Small intestine (tissue), 7 donors: ENCODE data around the gene HYI. TPM values are rescaled to one million over a fixed set of nuclear protein-coding genes. Genes with fewer than 3 reads are reported as not detected.

Experiments
- DNase-seq, 2 donors: peaks; one replicate each; pipeline versions ENCODE4 v3.0.0 to v3.0.0-alpha.2; 2013
- FAIRE-seq: peaks from 2 replicates; lab custom pipeline; 2012; peaks lifted over from hg19 to GRCh38; lab: Jason Lieb, UNC
- H3K27ac ChIP-seq, 3 donors: one replicate each; pipeline ENCODE4 v1.5.1; 2013; ENCODE audit warnings: low read length in 2 of 3, mild to moderate bottlenecking in 2 of 3, control low read depth in 1 of 3, inconsistent platforms in 1 of 3, low read depth in 1 of 3, moderate library complexity in 1 of 3
- H3K27me3 ChIP-seq, 3 donors: one replicate each; pipeline ENCODE4 v1.6.1; 2013; ENCODE audit warnings: low read length in 3 of 3, inconsistent platforms in 1 of 3; ENCODE audit not compliant: control insufficient read depth in 3 of 3, insufficient read depth in 3 of 3
- H3K36me3 ChIP-seq, 3 donors: one replicate each; pipeline ENCODE4 v1.6.1; 2013; ENCODE audit warnings: low read length in 3 of 3, inconsistent platforms in 1 of 3, low read depth in 1 of 3, mild to moderate bottlenecking in 1 of 3, moderate library complexity in 1 of 3; ENCODE audit not compliant: control insufficient read depth in 3 of 3, insufficient read depth in 2 of 3
- H3K4me1 ChIP-seq, 3 donors: one replicate each; pipeline ENCODE4 v1.6.1; 2013; ENCODE audit warnings: low read length in 2 of 3, inconsistent platforms in 1 of 3, low read depth in 1 of 3, mild to moderate bottlenecking in 1 of 3, moderate library complexity in 1 of 3; ENCODE audit not compliant: control insufficient read depth in 3 of 3, insufficient read depth in 2 of 3
- H3K4me3 ChIP-seq, 3 donors: one replicate each; pipeline ENCODE4 v1.5.1; 2013; ENCODE audit warnings: low read length in 3 of 3, control low read depth in 1 of 3, inconsistent platforms in 1 of 3, low read depth in 1 of 3, mild to moderate bottlenecking in 1 of 3, moderate library complexity in 1 of 3
- H3K9me3 ChIP-seq, 2 donors: one replicate each; pipeline ENCODE4 v1.6.1; 2013; ENCODE audit warnings: low read depth in 1 of 2, low read length in 1 of 2; ENCODE audit not compliant: control insufficient read depth in 2 of 2, insufficient read depth in 1 of 2
- WGBS, 3 donors: extraction: QIAGEN DNeasy Blood & Tissue Kit; methylation state at CpG; one replicate each; pipeline ENCODE4 v1.1.7; 2013; 5-methylcytosine and 5-hydroxymethylcytosine counted together
- polyA plus RNA-seq, 4 donors: library from polyadenylated mRNA; stranded (reverse) in 3 of 4; unstranded in 1 of 4; fragments of 200-250 nt in 3 of 4; fragments of 120-200 nt in 1 of 4; gene quantifications; one replicate each; pipeline versions ENCODE4 v1.2.1 to v1.2.3, GENCODE V29; 2013
- donor health status: healthy with polysubstance abuse.
- donor health status: control.
- donor health status: control.
- donor health status: Bipolar disorder and iron deficiency.
- donor health status: healthy.

The HYI gene
- polyA plus RNA-seq, 4 donors = 42.6 to 234 (median 139) TPM

GRCh38 chr1:43450251-43450941 is 3.3 kb downstream of the HYI start:
- Histone ChIP-seq H3K27ac (no peak overlapping the region), H3K27me3 (no peaks in the 10 kb centered on the region), H3K9me3 (no peaks in the 10 kb centered on the region), H3K36me3 (peaks cover 17 to 74% (median 36%) of the 10 kb centered on the region in 3 donors), H3K4me1 (peaks cover 0 to 22% (median 5%) of the 10 kb centered on the region in 3 donors), H3K4me3 (no peak overlapping the region)
- DNase-seq (no peak), FAIRE-seq (no peak)
- 90 to 92% (median 91%) methylated on average over 10 of the region's 10 CpGs for WGBS, 3 donors

GRCh38 chr1:43449708-43450069 is 4.0 kb downstream of the HYI start:
- Histone ChIP-seq H3K27me3 (no peaks in the 10 kb centered on the region), H3K4me3 (no peak overlapping the region), H3K9me3 (no peaks in the 10 kb centered on the region), H3K36me3 (peaks cover 17 to 81% (median 39%) of the 10 kb centered on the region in 3 donors), H3K4me1 (peaks cover 0 to 23% (median 5%) of the 10 kb centered on the region in 3 donors), H3K27ac (no peak overlapping the region)
- FAIRE-seq = no peak
- WGBS, 3 donors = 78 to 90% (median 81%) methylated on average over 5 of the region's 5 CpGs
- no peak for DNase-seq

GRCh38 chr1:43448955-43449707 is 4.6 kb downstream of the HYI start:
- Histone ChIP-seq H3K36me3 (peaks cover 17 to 86% (median 39%) of the 10 kb centered on the region in 3 donors), H3K27ac (peak overlapping the region in 2 of 3 donors; percentile 22 to 77), H3K27me3 (no peaks in the 10 kb centered on the region), H3K4me1 (peaks cover 0 to 22% (median 5%) of the 10 kb centered on the region in 3 donors), H3K4me3 (no peak overlapping the region), H3K9me3 (no peaks in the 10 kb centered on the region)
- 84 to 91% (median 90%) methylated on average over 11 of the region's 11 CpGs for WGBS, 3 donors
- FAIRE-seq (no peak), DNase-seq (no peak)

GRCh38 chr1:43447891-43448708 is 5.6 kb downstream of the HYI start:
- peaks cover 0 to 18% (median 5%) of the 10 kb centered on the region in 3 donors for H3K4me1 ChIP-seq
- 69 to 86% (median 77%) methylated on average over 25 of the region's 25 CpGs for WGBS, 3 donors
- peak overlapping the region in 2 of 3 donors; percentile 22 to 68 for H3K27ac ChIP-seq
- H3K36me3 ChIP-seq = peaks cover 21 to 97% (median 44%) of the 10 kb centered on the region in 3 donors
- no peaks in the 10 kb centered on the region for H3K27me3 ChIP-seq
- no peak overlapping the region for H3K4me3 ChIP-seq
- no peaks in the 10 kb centered on the region for H3K9me3 ChIP-seq
- FAIRE-seq = no peak
- DNase-seq = peak in 1 of 2 donors; percentile 87

- WGBS, 3 donors = 92 to 95% (median 93%) methylated on average over 19 of the region's 19 CpGs
- Histone ChIP-seq H3K27ac (no peak overlapping the region), H3K27me3 (no peaks in the 10 kb centered on the region), H3K4me3 (no peak overlapping the region), H3K36me3 (peaks cover 23 to 99% (median 44%) of the 10 kb centered on the region in 3 donors), H3K9me3 (no peaks in the 10 kb centered on the region), H3K4me1 (peaks cover 0 to 12% (median 5%) of the 10 kb centered on the region in 3 donors)
- FAIRE-seq = no peak
- no peak for DNase-seq
Observed at GRCh38 chr1:43446881-43447835, 6.6 kb downstream of the HYI start.

- peaks cover 24 to 99% (median 41%) of the 10 kb centered on the region in 3 donors for H3K36me3 ChIP-seq
- DNase-seq (no peak), FAIRE-seq (no peak)
- WGBS, 3 donors = 94 to 100% (median 98%) methylated on average over 4 of the region's 4 CpGs
- no peak overlapping the region for H3K27ac ChIP-seq
- H3K9me3 ChIP-seq = no peaks in the 10 kb centered on the region
- H3K4me3 ChIP-seq = no peak overlapping the region
- H3K27me3 ChIP-seq = no peaks in the 10 kb centered on the region
- H3K4me1 ChIP-seq = peaks cover 0 to 12% (median 5%) of the 10 kb centered on the region in 3 donors
Observed at GRCh38 chr1:43446388-43446740, 7.4 kb downstream of the HYI start.

GRCh38 chr1:43445606-43446387 is 7.9 kb downstream of the HYI start:
- H3K27ac ChIP-seq = no peak overlapping the region
- no peaks in the 10 kb centered on the region for H3K9me3 ChIP-seq
- no peak for DNase-seq
- WGBS, 3 donors = 90 to 93% (median 91%) methylated on average over 10 of the region's 10 CpGs
- peaks cover 19 to 99% (median 39%) of the 10 kb centered on the region in 3 donors for H3K36me3 ChIP-seq
- peaks cover 0 to 12% (median 5%) of the 10 kb centered on the region in 3 donors for H3K4me1 ChIP-seq
- H3K27me3 ChIP-seq = no peaks in the 10 kb centered on the region
- FAIRE-seq = no peak
- no peak overlapping the region for H3K4me3 ChIP-seq
